HG03159 (cell line): ENCODE measurements around the gene RPS18.

Experiments
- ATAC-seq: cut with Tn5 transposase; IDR thresholded peaks from one replicate; pipeline ENCODE4 v1.9.1; 2021; ENCODE audit warnings: mild to moderate bottlenecking, moderate library complexity; ENCODE audit not compliant: unreplicated experiment

RPS18 gene

GRCh38 chr6:33288921-33289783 lies 17.3 kb downstream of the RPS18 start, which contains the start of the genes PFDN6 and WDR46:
Gene PFDN6, plus strand, starts transcription at chr6:33289601. Its CDS starts 256 bp downstream, at chr6:33289857.
Gene WDR46, minus strand, starts transcription at chr6:33289239. Its CDS starts 69 bp downstream, at chr6:33289170.
- ATAC-seq = peak; percentile 80

GRCh38 chr6:33289784-33290315 lies 18.0 kb downstream of the RPS18 start:
- ATAC-seq = peak; percentile 17

- no peak for ATAC-seq
These were observed 18.6 kb downstream of the RPS18 start for GRCh38 chr6:33290459-33290858.

- no peak for ATAC-seq
These were observed 21.3 kb downstream of the RPS18 start for GRCh38 chr6:33292996-33293682.

- ATAC-seq = no peak
These were observed 22.4 kb downstream of the RPS18 start for GRCh38 chr6:33294086-33294823.

- no peak for ATAC-seq
These were observed 23.9 kb downstream of the RPS18 start for GRCh38 chr6:33295621-33296369.

GRCh38 chr6:33296797-33297405 lies 25.0 kb downstream of the RPS18 start:
- ATAC-seq = no peak

GRCh38 chr6:33297406-33297955 lies 25.6 kb downstream of the RPS18 start:
- no peak for ATAC-seq

- no peak for ATAC-seq
These were observed 26.3 kb downstream of the RPS18 start for GRCh38 chr6:33297956-33298772.

GRCh38 chr6:33298773-33299236 lies 26.9 kb downstream of the RPS18 start, which contains the start of gene RGL2:
Gene RGL2, minus strand, starts transcription at chr6:33298942. Its CDS starts 332 bp downstream, at chr6:33298610.
- ATAC-seq = peak; percentile 15

- peak; percentile 71 for ATAC-seq
These were observed 27.5 kb downstream of the RPS18 start for GRCh38 chr6:33299237-33299944.

- ATAC-seq = no peak
These were observed 30.0 kb downstream of the RPS18 start for GRCh38 chr6:33301877-33302276.

GRCh38 chr6:33304216-33304615 lies 32.3 kb downstream of the RPS18 start:
- ATAC-seq = no peak

GRCh38 chr6:33305052-33305451 lies 33.2 kb downstream of the RPS18 start:
- ATAC-seq = no peak

- no peak for ATAC-seq
These were observed 34.5 kb downstream of the RPS18 start for GRCh38 chr6:33306356-33306755.

GRCh38 chr6:33312361-33313104 lies 40.7 kb downstream of the RPS18 start:
- peak; percentile 35 for ATAC-seq

GRCh38 chr6:33313105-33313708 lies 41.3 kb downstream of the RPS18 start:
- ATAC-seq = peak; percentile 0
